K562 (cell line): ENCODE data around the gene CBLC. TPM values are rescaled to one million over a fixed set of nuclear protein-coding genes. Genes with fewer than 3 reads are reported as not detected.

Experiments used
- ARID2 ChIP-seq: fragments of 450-650 bp; IDR thresholded peaks from 2 replicates; pipeline ENCODE4 v1.6.1; 2017; ENCODE audit warnings: antibody characterized with exemption, mild to moderate bottlenecking
- ATF7 ChIP-seq: fragments of 450-650 bp; IDR thresholded peaks from 2 replicates; pipeline ENCODE4 v1.7.1; 2014; ENCODE audit warnings: mild to moderate bottlenecking, moderate library complexity
- CC2D1A ChIP-seq: fragments of 450-650 bp; IDR thresholded peaks from 2 replicates; pipeline ENCODE4 v1.6.1; 2017; ENCODE audit warnings: mild to moderate bottlenecking
- CEBPB ChIP-seq: fragments of 450-650 bp; IDR thresholded peaks from 2 replicates; pipeline ENCODE4 v1.6.1; 2016; ENCODE audit warnings: missing genetic modification characterization, missing compliant biosample characterization
- EGR1 ChIP-seq: fragments of 450-650 bp; conservative IDR thresholded peaks from 2 replicates; pipeline ENCODE4 v1.6.1; 2017; ENCODE audit warnings: mild to moderate bottlenecking
- GTF2E2 ChIP-seq: fragments of 200-800 bp; sonication (Bioruptor generic); IDR thresholded peaks from 2 replicates; pipeline ENCODE4 v1.6.1; 2016; ENCODE audit warnings: missing genetic modification characterization, missing compliant biosample characterization
- HDAC2 ChIP-seq: fragments of 450-650 bp; IDR thresholded peaks from 2 replicates; pipeline ENCODE4 v1.6.1; 2016; ENCODE audit warnings: mild to moderate bottlenecking
- JUND ChIP-seq, 2 experiments: IDR thresholded peaks; 2 replicates in 1 of 2; 3 replicates in 1 of 2; pipeline ENCODE4 v1.6.1; 2011; ENCODE audit warnings: borderline replicate concordance in 2 of 2, low read depth in 2 of 2, low read length in 2 of 2, improper control_type of control experiment in 1 of 2, missing biosample characterization in 1 of 2, missing genetic modification characterization in 1 of 2, missing genetic modification reagents in 1 of 2
- L3MBTL2 ChIP-seq: fragments of 450-650 bp; IDR thresholded peaks from 2 replicates; pipeline ENCODE4 v1.6.1; 2016; ENCODE audit warnings: mild to moderate bottlenecking, moderate library complexity
- MAZ ChIP-seq, 2 experiments: fragments of 450-650 bp in 1 of 2; sonication (generic) in 1 of 2; formaldehyde crosslinking; IDR thresholded peaks in 1 of 2; conservative IDR thresholded peaks in 1 of 2; 2 replicates each; pipeline versions ENCODE4 v1.4.0 to v1.5.0; 2020; ENCODE audit warnings: mild to moderate bottlenecking in 1 of 2, missing genetic modification reagents in 1 of 2
- MYC ChIP-seq, 2 experiments: fragments of 250-450 bp in 1 of 2; sonication (Bioruptor Pico) in 1 of 2; IDR thresholded peaks; 2 replicates each; pipeline versions ENCODE4 v1.5.1 to v1.6.1; 2012 to 2021; ENCODE audit warnings: low read depth in 2 of 2, borderline replicate concordance in 1 of 2, improper control_type of control experiment in 1 of 2, low read length in 1 of 2, mild to moderate bottlenecking in 1 of 2, moderate library complexity in 1 of 2
- NR2C1 ChIP-seq, 2 experiments: fragments of 450-650 bp; IDR thresholded peaks; 2 replicates each; pipeline ENCODE4 v1.6.1; 2017; ENCODE audit warnings: mild to moderate bottlenecking in 2 of 2, antibody characterized with exemption in 1 of 2, inconsistent platforms in 1 of 2, missing compliant biosample characterization in 1 of 2, missing genetic modification characterization in 1 of 2
- TEAD4 ChIP-seq, 2 experiments: sonication (generic) in 1 of 2; formaldehyde crosslinking in 1 of 2; IDR thresholded peaks; 2 replicates each; pipeline versions ENCODE4 v1.6.1 to v1.8.0; 2012 to 2022; ENCODE audit warnings: borderline replicate concordance in 1 of 2, inconsistent platforms in 1 of 2, low read length in 1 of 2, mild to moderate bottlenecking in 1 of 2, missing genetic modification reagents in 1 of 2
- polyA plus RNA-seq, 8 experiments: library from polyadenylated mRNA; depleted of rRNA in 4 of 8; stranded (reverse) in 5 of 8; unstranded in 3 of 8; fragments of >200 nt; fragmentation: Nextera tagmentation in 2 of 8; fragmentation: Illumina TruSeq in 1 of 8; extraction: Ambion mirVana in 2 of 8; extraction: Trizol in 1 of 8; gene quantifications; 2 replicates each; pipeline versions ENCODE4 v1.2.1 to v1.2.3, GENCODE V29; 2011 to 2014; ENCODE audit warnings: inconsistent platforms in 1 of 8, missing spikeins in 1 of 8
- total RNA-seq, 7 experiments: library from RNA; depleted of rRNA in 6 of 7; stranded (reverse); fragments of >200 nt in 6 of 7; fragmentation: Illumina TruSeq in 2 of 7; extraction: Trizol in 2 of 7; gene quantifications; 2 replicates each; pipeline versions ENCODE4 v1.2.1 to v1.2.3, GENCODE V29; 2011 to 2021; ENCODE audit warnings: low replicate concordance in 1 of 7
- TF ChIP-seq, protein P1 (sequence below), 2 experiments: fragments of 450-650 bp; conservative IDR thresholded peaks; 2 replicates each; pipeline ENCODE4 v1.6.1; 2017; ENCODE audit warnings: mild to moderate bottlenecking in 2 of 2, moderate library complexity in 2 of 2
- TF ChIP-seq, protein P2 (sequence below), 2 experiments: fragments of 450-650 bp; IDR thresholded peaks; 2 replicates each; pipeline ENCODE4 v1.6.1; 2016

CBLC gene
- total and polyA plus RNA-seq, 9 of the 15 experiments (the other 6 are each of a cell fraction or from before 2014, with no cell fraction given), result 0.09 TPM; not detected in 8

DNA sequence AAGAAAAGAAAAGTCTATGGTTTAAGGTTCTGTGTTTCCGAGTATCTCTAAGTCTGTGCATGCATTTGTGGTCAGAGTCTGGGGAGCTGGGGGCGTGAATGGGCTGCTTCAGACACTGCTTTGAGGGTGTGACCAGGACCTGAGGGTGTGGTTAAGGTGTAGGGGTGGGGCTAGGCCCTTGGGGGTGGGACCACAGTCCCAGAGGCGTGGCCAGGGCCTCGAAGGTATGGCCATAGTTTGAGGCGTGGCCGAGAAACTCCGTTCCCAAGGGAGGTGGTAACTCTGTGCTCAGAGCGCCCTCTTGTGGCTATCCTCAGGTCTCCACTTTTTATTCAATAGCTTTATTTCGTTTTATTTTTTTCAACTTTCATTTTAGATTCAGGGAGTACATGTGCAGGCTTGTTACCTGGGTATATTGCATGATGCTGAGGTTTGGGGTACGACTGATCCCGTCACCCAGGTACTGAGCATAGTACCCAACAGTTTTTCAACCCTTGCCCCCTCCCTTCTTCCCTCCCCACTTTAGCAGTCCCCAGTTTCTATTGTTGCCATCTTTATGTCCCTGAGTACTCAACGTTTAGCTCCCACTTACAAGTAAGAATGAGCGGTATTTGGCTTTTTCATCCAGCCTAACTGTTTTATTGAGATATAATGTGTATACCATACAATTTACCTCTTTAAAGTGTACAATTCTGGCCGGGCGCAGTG is 7.0 kb upstream of the CBLC start (continued):
- TF ChIP-seq TEAD4 (IDR thresholded peaks at IDR 0.05; ENCODE audit: low read length) (0 out of 2 replicates have a peak, but pooled peaks have one; percentile 6), TEAD4 (CRISPR knock-in tag; IDR thresholded peaks at IDR 0.05; ENCODE audit: borderline replicate concordance) (no peak), JUND (IDR thresholded peaks at IDR 0.05; ENCODE audit: borderline replicate concordance, low read depth, low read length) (no peak; the same call in 1 of the 2 replicates), JUND (tag; IDR thresholded peaks at IDR 0.05; ENCODE audit: borderline replicate concordance, low read depth, low read length) (no peak; the same call in 2 of the 3 replicates), ATF7 (peak; percentile 22; the same call in 1 of the 2 replicates), L3MBTL2 (peak; percentile 24; the same call in 1 of the 2 replicates), GTF2E2 (tag) (no peak), CEBPB (tag) (no peak), MYC (IDR thresholded peaks at IDR 0.05; ENCODE audit: low read depth, low read length) (peak; percentile 59), MYC (CRISPR knock-in tag; IDR thresholded peaks at IDR 0.05; ENCODE audit: borderline replicate concordance, low read depth) (no peak), NR2C1 (IDR thresholded peaks at IDR 0.05) (peak; percentile 21; the same call in 1 of the 2 replicates), NR2C1 (tag; IDR thresholded peaks at IDR 0.05) (no peak), CC2D1A (peak; percentile 87), ARID2 (peak; percentile 95), MAZ (CRISPR knock-in tag; conservative IDR thresholded peaks at IDR 0.05 in 1 of 2, IDR thresholded peaks at IDR 0.05 in 1 of 2) (peak in 1 of 2 experiments; percentile 60; a peak in 1 of 4 replicates), EGR1 (peak; percentile 63; the same call in 1 of the 2 replicates), HDAC2 (0 out of 2 replicates have a peak, but pooled peaks have one; percentile 15)
- TF ChIP-seq, protein P1, sequence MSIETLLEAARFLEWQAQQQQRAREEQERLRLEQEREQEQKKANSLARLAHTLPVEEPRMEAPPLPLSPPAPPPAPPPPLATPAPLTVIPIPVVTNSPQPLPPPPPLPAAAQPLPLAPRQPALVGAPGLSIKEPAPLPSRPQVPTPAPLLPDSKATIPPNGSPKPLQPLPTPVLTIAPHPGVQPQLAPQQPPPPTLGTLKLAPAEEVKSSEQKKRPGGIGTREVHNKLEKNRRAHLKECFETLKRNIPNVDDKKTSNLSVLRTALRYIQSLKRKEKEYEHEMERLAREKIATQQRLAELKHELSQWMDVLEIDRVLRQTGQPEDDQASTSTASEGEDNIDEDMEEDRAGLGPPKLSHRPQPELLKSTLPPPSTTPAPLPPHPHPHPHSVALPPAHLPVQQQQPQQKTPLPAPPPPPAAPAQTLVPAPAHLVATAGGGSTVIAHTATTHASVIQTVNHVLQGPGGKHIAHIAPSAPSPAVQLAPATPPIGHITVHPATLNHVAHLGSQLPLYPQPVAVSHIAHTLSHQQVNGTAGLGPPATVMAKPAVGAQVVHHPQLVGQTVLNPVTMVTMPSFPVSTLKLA (conservative IDR thresholded peaks at IDR 0.05), result peak; percentile 28 to 46; a peak in 3 of 4 replicates
- TF ChIP-seq, protein P2, sequence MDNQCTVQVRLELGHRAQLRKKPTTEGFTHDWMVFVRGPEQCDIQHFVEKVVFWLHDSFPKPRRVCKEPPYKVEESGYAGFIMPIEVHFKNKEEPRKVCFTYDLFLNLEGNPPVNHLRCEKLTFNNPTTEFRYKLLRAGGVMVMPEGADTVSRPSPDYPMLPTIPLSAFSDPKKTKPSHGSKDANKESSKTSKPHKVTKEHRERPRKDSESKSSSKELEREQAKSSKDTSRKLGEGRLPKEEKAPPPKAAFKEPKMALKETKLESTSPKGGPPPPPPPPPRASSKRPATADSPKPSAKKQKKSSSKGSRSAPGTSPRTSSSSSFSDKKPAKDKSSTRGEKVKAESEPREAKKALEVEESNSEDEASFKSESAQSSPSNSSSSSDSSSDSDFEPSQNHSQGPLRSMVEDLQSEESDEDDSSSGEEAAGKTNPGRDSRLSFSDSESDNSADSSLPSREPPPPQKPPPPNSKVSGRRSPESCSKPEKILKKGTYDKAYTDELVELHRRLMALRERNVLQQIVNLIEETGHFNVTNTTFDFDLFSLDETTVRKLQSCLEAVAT (IDR thresholded peaks at IDR 0.05), result peak in 1 of 2 experiments; percentile 69; a peak in 1 of 4 replicates
